ENCODE data around the gene PLCL2. TPM values are rescaled to one million over a fixed set of nuclear protein-coding genes. Genes with fewer than 3 reads are reported as not detected.
"Not testable (repeated sequence)": the region's sequence is repeated elsewhere in the genome, so short reads cannot be mapped to it uniquely, and the experiment has no call there.

Gene PLCL2
- total and polyA plus RNA-seq, 10 donors = 6.9 to 60.4 (median 41.8) TPM

DNA sequence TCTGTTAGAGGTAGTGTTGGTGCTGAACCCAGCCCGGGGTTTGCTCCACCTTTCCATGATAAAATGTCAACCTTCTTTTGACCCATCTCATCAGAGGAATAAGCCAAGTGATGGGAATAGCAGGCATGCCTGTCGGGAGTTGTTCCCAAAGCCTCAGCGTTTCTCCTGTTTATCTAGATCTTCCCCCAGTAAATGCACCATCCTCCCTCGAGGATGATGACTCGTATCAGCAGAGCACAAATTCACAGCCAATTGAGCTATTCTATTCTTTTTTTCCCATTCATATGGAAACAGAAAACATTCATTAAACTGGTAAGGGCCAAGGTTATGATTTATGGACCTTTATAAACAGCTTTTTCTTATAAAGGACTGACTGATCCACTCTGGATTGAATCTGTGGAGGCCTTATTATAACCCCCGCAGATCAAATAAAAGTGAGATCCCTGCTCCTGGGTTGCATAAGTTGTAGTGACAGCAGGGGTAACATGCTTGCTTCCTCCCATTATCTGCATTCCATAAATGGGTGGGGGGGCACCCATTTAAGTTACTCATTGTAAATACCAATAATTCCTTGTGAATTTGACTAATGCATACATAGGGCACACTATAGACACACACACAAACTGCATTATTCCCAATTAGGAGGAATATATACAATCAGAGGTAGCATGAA is 207.3 kb downstream of the PLCL2 start:
- Histone ChIP-seq H3K9me3 (no peaks in the 10 kb centered on the region), H3K4me1 (peaks cover 0 to 24% (median 9%) of the 10 kb centered on the region in 6 donors), H3K27ac (no peak overlapping the region), H3K4me3 (no peak overlapping the region), H3K27me3 (replicated peaks in 1 of 7) (no peaks in the 10 kb centered on the region), H3K36me3 (peaks cover 0 to 62% (median 11%) of the 10 kb centered on the region in 6 donors)
- intact Hi-C loops (cut with DNase I; ENCODE audit: low total_unique reads) = no loop called here
- 82 to 93% (median 90%) methylated on average over 6 of the region's 6 CpGs for WGBS, 5 donors
- DNase-seq = no peak
- TF ChIP-seq POLR2AphosphoS5 (IDR thresholded peaks at IDR 0.05) = no peak
- TF ChIP-seq POLR2A (IDR thresholded peaks at IDR 0.05) = no peak
- TF ChIP-seq, protein P1, sequence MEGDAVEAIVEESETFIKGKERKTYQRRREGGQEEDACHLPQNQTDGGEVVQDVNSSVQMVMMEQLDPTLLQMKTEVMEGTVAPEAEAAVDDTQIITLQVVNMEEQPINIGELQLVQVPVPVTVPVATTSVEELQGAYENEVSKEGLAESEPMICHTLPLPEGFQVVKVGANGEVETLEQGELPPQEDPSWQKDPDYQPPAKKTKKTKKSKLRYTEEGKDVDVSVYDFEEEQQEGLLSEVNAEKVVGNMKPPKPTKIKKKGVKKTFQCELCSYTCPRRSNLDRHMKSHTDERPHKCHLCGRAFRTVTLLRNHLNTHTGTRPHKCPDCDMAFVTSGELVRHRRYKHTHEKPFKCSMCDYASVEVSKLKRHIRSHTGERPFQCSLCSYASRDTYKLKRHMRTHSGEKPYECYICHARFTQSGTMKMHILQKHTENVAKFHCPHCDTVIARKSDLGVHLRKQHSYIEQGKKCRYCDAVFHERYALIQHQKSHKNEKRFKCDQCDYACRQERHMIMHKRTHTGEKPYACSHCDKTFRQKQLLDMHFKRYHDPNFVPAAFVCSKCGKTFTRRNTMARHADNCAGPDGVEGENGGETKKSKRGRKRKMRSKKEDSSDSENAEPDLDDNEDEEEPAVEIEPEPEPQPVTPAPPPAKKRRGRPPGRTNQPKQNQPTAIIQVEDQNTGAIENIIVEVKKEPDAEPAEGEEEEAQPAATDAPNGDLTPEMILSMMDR (IDR thresholded peaks at IDR 0.05 in 8 of 11, conservative IDR thresholded peaks at IDR 0.05 in 3 of 11) = no peak

DNA sequence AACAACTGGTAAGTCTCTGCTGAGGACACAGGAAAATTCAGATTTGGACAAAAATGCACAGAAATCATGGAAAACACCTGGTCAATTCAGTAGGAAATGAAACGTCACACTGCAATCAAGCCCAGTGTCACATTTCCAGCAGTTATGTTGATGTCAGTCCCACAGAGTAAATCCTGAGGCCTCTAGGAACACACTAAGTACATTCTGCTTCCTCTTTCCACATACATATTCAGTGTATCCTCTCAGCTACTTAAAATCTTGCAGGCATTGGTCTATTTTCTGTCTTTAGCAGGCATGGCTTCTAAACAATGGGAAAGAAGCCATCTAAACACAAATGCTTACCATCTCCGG is 207.8 kb downstream of the PLCL2 start:
- intact Hi-C loops (cut with DNase I; ENCODE audit: low total_unique reads) = no loop called here
- peaks cover 0 to 20% (median 4%) of the 10 kb centered on the region in 6 donors for H3K4me1 ChIP-seq
- H3K27me3 ChIP-seq (replicated peaks in 1 of 7) = no peaks in the 10 kb centered on the region
- H3K27ac ChIP-seq = no peak overlapping the region
- no peaks in the 10 kb centered on the region for H3K9me3 ChIP-seq
- H3K4me3 ChIP-seq = no peak overlapping the region
- peaks cover 0 to 58% (median 11%) of the 10 kb centered on the region in 6 donors for H3K36me3 ChIP-seq
- WGBS, 5 donors = 61 to 86% (median 73%) methylated on average over 2 of the region's 2 CpGs
- no peak for TF ChIP-seq POLR2AphosphoS5 (IDR thresholded peaks at IDR 0.05)
- TF ChIP-seq POLR2A (IDR thresholded peaks at IDR 0.05) = no peak
- TF ChIP-seq, protein P1 (IDR thresholded peaks at IDR 0.05 in 8 of 11, conservative IDR thresholded peaks at IDR 0.05 in 3 of 11) = no peak
- no peak for DNase-seq

DNA sequence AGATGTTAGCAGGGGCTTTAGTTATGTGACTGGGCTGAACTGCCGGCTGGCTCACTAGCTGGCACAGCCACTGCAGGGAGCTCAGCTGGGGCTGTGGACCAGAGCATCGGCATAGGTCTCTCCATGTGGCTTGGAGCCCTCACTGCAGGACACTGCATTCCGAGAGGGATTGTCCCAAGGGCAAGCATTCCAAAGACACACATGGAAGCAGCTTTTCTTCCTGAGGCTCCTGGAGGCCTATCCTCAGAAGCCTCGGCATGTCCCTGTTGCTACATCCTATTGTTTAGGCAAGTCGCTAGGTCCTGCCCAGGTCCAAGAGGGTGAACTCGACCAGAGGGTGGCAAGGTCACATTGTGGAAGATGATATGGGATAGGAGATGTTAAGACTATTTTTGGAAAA is 209.8 kb downstream of the PLCL2 start:
- 72 to 84% (median 74%) methylated on average over 6 of the region's 6 CpGs for WGBS, 5 donors
- intact Hi-C loops (cut with DNase I; ENCODE audit: low total_unique reads) = no loop called here

GRCh38 chr3:17103579-17103978 is 218.8 kb downstream of the PLCL2 start:
- DNase-seq = no peak
- Histone ChIP-seq H3K27ac (no peak overlapping the region), H3K4me3 (no peak overlapping the region), H3K36me3 (no peaks in the 10 kb centered on the region), H3K27me3 (replicated peaks in 1 of 7) (no peaks in the 10 kb centered on the region), H3K4me1 (no peaks in the 10 kb centered on the region), H3K9me3 (peaks cover 0 to 25% (median 16%) of the 10 kb centered on the region in 8 donors)
- intact Hi-C loops (cut with DNase I; ENCODE audit: low total_unique reads) = no loop called here
- 86 to 93% (median 88%) methylated on average over 1 of the region's 1 CpG for WGBS, 5 donors
- TF ChIP-seq POLR2A (IDR thresholded peaks at IDR 0.05) (no peak), POLR2AphosphoS5 (IDR thresholded peaks at IDR 0.05) (no peak)
- TF ChIP-seq, protein P1 (IDR thresholded peaks at IDR 0.05 in 8 of 11, conservative IDR thresholded peaks at IDR 0.05 in 3 of 11) = no peak

More for the DNA sequence above, 209.8 kb downstream of the PLCL2 start:
- H3K27me3 ChIP-seq (replicated peaks in 1 of 7) = no peaks in the 10 kb centered on the region
- no peak overlapping the region for H3K27ac ChIP-seq
- peaks cover 0 to 3% (median 0%) of the 10 kb centered on the region in 6 donors for H3K4me1 ChIP-seq
- DNase-seq = no peak
- peaks cover 0 to 38% (median 11%) of the 10 kb centered on the region in 6 donors for H3K36me3 ChIP-seq
- TF ChIP-seq POLR2AphosphoS5 (IDR thresholded peaks at IDR 0.05) (no peak), POLR2A (IDR thresholded peaks at IDR 0.05) (no peak)
- TF ChIP-seq, protein P1 (IDR thresholded peaks at IDR 0.05 in 8 of 11, conservative IDR thresholded peaks at IDR 0.05 in 3 of 11) = no peak
- no peaks in the 10 kb centered on the region for H3K9me3 ChIP-seq
- no peak overlapping the region for H3K4me3 ChIP-seq

DNA sequence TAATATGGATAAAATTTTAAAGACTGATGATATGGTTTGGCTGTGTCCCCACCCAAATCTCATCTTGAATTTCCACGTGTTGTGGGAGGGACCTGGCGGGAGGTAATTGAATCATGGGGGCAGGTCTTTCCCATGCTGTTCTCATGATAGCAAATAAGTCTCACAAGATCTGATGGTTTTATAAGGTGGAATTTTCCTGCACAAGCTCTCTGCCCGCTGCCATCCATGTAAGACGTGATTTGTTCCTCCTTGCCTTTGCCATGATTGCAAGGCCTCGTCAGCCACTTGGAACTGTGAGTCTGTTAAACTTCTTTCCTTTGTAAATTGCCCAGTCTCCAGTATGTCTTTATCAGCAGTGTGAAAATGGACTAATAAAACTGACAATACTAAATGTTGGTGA is 222.0 kb downstream of the PLCL2 start:
- WGBS, 5 donors = 93 to 96% (median 95%) methylated on average over 5 of the region's 5 CpGs
- H3K36me3 ChIP-seq; H3K27me3 ChIP-seq (replicated peaks in 1 of 7); H3K27ac ChIP-seq; intact Hi-C loops (cut with DNase I; ENCODE audit: low total_unique reads); H3K4me1 ChIP-seq; DNase-seq; H3K4me3 ChIP-seq: not testable (repeated sequence)
- peaks cover 0 to 16% (median 8%) of the 10 kb centered on the region in 8 donors for H3K9me3 ChIP-seq

Measured in spleen (tissue), 11 donors.